Stimulated activated CD8-positive, alpha-beta memory T cell treated with anti-CD3 and anti-CD28 coated beads, Interleukin-4, amount 100 ng/mL, for 48 hours (primary cell): Measurements from ENCODE around the gene CYP3A7.
"Not testable (repeated sequence)": the region's sequence is repeated elsewhere in the genome, so short reads cannot be mapped to it uniquely, and the experiment has no call there.

Source experiments
- DNase-seq: peaks from one replicate; pipeline ENCODE4 v3.0.0-alpha.2; 2020

CYP3A7 gene

GRCh38 chr7:99698867-99699730 lies 35.9 kb downstream of the CYP3A7 start:
- DNase-seq = not testable (repeated sequence)

- DNase-seq = no peak
Observed at GRCh38 chr7:99694912-99695304, 40.1 kb downstream of the CYP3A7 start.

- DNase-seq = no peak
Observed at GRCh38 chr7:99694201-99694911, 40.6 kb downstream of the CYP3A7 start.

- DNase-seq = no peak
Observed at GRCh38 chr7:99693427-99694200, 41.4 kb downstream of the CYP3A7 start.

- DNase-seq = no peak
Observed at GRCh38 chr7:99693100-99693426, 41.9 kb downstream of the CYP3A7 start.

- DNase-seq = not testable (repeated sequence)
Observed at GRCh38 chr7:99692563-99692962, 42.4 kb downstream of the CYP3A7 start.

GRCh38 chr7:99691658-99692057 lies 43.3 kb downstream of the CYP3A7 start:
- not testable (repeated sequence) for DNase-seq

- DNase-seq = not testable (repeated sequence)
Observed at GRCh38 chr7:99690918-99691317, 44.1 kb downstream of the CYP3A7 start.

GRCh38 chr7:99685871-99686608 lies 49.0 kb downstream of the CYP3A7 start:
- DNase-seq = not testable (repeated sequence)

- DNase-seq = no peak
Observed at GRCh38 chr7:99685129-99685758, 49.8 kb downstream of the CYP3A7 start.

- DNase-seq = no peak
Observed at GRCh38 chr7:99679400-99680191, 55.4 kb downstream of the CYP3A7 start, which contains the start of gene CYP3A5. TSS of gene CYP3A5 (minus strand) at chr7:99679996. CDS start at chr7:99679896, 100 bp downstream.

GRCh38 chr7:99679032-99679399 lies 56.0 kb downstream of the CYP3A7 start:
- DNase-seq = no peak

- no peak for DNase-seq
Observed at GRCh38 chr7:99677648-99678045, 57.3 kb downstream of the CYP3A7 start.

- DNase-seq = no peak
Observed at GRCh38 chr7:99677013-99677647, 57.9 kb downstream of the CYP3A7 start.

- DNase-seq = no peak
Observed at GRCh38 chr7:99674995-99675742, 59.8 kb downstream of the CYP3A7 start.

GRCh38 chr7:99672573-99672972 lies 62.4 kb downstream of the CYP3A7 start:
- DNase-seq = no peak

- no peak for DNase-seq
Observed at GRCh38 chr7:99669782-99670181, 65.2 kb downstream of the CYP3A7 start.

- no peak for DNase-seq
Observed at GRCh38 chr7:99668541-99668940, 66.5 kb downstream of the CYP3A7 start.

GRCh38 chr7:99667179-99667578 lies 67.8 kb downstream of the CYP3A7 start:
- DNase-seq = no peak

- no peak for DNase-seq
Observed at GRCh38 chr7:99666013-99666395, 69.0 kb downstream of the CYP3A7 start.
